NCI-H345 treated with DMSO at 0.1 percent for 48 hours (cell line): ENCODE results near the gene FCGBP.
"Not testable (repeated sequence)": the region's sequence is repeated elsewhere in the genome, so short reads cannot be mapped to it uniquely, and the experiment has no call there.

Experiments
- DNase-seq: peaks from one replicate; lab custom pipeline; 2025; ENCODE audit not compliant: unreplicated experiment; lab: John Stamatoyannopoulos, UW

FCGBP gene

DNA sequence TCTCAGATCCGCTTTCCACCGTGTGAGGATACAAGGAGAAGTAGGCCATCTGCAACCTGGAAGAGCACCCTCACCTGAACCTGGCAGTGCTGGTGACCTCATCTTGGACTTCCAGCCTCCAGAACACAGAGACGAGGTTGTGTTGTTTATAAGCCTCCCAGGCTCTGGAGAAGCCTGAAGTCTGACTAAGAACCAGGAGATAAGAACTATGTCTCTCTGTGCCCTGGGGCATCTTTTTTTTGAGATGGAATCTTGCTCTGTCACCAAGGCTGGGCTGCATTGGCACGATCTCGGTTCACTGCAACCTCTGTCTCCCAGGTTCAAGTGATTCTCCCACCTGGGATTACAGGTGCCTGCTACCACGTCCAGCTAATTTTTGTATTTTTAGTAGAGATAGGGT is 14.5 kb downstream of the FCGBP start:
- DNase-seq = no peak

DNA sequence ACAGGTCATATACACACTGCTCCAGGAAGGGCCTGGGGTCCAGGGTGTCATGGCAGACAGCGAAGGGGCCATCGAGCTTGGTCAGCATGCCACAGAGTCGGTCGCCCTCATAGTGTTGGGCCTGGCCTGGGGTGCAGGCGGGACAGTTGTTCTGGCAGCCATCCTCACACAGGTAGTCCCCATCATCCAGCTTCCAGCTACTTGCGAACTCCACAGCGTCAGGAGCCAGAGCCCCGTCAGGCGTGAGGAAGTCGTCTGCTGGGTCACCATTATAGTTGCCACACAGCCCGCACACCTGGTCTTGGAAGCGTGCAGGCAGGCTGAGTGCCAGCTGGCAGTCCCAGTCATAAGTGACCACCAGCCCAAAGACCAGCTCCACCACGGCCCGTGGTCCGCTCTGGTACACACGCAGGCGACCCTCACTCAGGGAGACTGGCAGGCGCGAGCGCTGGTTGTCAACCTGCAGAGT is 16.2 kb downstream of the FCGBP start:
- DNase-seq = no peak

DNA sequence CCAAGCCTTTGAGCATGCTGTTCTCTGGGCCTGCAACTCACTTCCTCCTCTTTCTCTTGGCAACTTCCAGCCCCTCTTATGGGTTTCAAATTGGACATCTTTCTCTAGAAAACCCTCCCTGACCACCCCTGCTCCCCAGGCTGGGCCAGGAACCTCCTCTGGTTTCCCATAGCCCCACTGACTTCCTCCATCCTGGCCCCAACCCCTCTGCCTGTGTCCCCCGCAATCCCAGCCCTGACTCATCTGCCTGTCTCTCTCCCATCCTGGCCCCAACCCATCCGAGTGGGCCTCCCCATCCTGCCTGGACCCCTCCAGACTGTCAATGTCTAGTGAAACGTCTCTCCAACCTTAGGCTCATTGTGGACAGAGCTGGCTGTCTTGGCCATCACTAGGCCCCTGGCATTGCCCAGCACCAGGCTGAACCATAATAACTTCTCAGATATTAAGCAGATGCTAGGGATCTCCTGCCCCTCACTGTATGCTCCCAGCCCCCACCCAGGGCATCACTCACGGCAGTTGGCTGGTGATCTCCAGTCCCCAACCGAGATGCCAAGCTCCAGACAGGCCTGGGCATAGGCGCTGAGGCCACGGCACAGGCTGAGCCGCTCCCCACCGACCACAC is 16.8 kb downstream of the FCGBP start:
- no peak for DNase-seq

GRCh38 chr19:39916851-39917396 is 17.5 kb downstream of the FCGBP start:
- DNase-seq = no peak

- DNase-seq = no peak
Observed at GRCh38 chr19:39916236-39916635, 18.2 kb downstream of the FCGBP start.

GRCh38 chr19:39915848-39916215 is 18.6 kb downstream of the FCGBP start:
- no peak for DNase-seq

GRCh38 chr19:39915101-39915847 is 19.2 kb downstream of the FCGBP start:
- no peak for DNase-seq

- no peak for DNase-seq
Observed at GRCh38 chr19:39913682-39914333, 20.6 kb downstream of the FCGBP start.

- DNase-seq = no peak
Observed at GRCh38 chr19:39908803-39909202, 25.6 kb downstream of the FCGBP start.

GRCh38 chr19:39906820-39907611 is 27.4 kb downstream of the FCGBP start:
- DNase-seq = no peak

DNA sequence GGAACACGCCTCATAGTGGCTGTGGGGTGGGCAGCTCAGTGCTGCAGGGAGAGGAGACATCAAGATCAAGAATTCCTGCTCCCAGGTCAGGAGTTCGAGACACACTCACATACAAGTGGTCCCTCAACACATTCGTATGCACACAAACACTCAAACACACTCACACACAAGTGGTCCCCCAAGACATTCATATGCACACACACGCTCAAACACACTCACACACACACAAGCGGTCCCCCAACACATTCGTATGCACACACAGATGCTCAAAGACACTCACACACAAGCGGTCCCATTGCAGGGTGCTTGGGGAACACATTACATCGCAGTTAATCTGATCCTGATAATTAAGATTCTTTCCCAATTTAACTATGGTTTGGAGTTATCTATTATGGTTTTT is 28.2 kb downstream of the FCGBP start:
- no peak for DNase-seq

DNA sequence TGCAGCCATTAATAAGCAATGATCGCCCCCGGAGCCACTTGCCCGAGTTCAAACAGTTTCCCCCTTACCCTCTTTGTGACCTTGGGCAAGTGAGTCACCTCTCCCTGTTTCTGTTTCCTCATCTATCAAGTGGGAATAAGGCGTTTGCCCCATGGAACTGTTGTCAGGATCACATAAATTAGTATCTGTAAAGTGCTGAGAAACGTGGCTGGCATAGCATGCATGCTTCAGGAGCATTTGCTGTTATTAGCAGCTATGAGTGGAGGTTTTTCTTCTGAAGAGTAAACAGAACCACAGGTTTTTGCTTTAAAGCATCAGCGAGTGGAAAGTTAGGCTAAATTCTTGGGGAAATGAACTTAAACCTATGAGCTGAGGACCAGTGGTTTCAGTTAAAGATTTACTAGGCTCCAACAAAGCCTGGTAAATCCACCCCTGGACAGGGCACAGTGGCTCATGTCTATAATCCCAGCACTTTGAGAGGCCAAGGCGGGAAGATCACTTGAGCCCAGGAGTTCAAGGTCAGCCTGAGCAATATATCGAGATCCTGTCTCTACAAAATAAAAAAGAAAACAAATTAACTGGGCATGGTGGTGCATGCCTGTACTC is 30.8 kb downstream of the FCGBP start:
- not testable (repeated sequence) for DNase-seq

DNA sequence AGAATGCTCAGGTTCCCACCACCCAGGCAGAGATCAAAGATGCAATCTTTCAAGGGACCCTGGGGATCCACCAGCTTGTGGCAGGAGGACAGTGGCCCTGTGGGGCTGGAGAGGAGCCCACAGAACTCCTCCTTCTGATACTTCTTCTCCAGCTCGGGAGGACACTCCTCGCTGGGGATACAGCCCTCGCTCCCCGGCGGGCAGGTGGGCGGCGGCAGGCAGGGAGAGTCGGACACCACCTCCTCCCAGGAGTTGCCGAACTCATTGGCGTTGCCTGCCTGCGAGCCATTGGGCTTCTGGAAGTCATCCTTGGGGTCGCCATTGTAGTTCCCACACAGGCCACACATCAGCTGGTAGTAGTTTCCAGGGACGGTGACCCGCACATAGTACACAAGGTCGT is 32.1 kb downstream of the FCGBP start:
- DNase-seq = not testable (repeated sequence)

- DNase-seq = not testable (repeated sequence)
Observed at GRCh38 chr19:39901681-39902080, 32.8 kb downstream of the FCGBP start.

DNA sequence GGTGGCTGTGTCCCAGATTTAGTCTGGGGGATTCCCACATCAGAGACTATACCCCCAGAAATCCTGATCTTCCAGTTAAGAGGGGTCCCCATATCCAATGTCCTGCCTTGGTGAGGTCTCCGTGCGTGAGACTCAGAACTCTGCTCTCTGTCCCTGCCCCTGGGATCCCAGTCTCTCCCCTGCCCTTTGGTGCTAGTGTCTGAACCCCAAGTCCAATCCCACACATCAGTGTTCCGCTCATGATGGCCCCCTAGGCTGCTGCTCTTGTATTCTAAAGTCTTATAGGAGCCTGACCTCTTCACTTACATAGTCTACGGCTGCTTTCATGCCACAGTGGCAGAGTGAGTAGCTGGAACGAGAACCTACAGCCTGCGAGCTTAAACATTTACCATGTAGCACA is 35.6 kb downstream of the FCGBP start:
- not testable (repeated sequence) for DNase-seq

DNA sequence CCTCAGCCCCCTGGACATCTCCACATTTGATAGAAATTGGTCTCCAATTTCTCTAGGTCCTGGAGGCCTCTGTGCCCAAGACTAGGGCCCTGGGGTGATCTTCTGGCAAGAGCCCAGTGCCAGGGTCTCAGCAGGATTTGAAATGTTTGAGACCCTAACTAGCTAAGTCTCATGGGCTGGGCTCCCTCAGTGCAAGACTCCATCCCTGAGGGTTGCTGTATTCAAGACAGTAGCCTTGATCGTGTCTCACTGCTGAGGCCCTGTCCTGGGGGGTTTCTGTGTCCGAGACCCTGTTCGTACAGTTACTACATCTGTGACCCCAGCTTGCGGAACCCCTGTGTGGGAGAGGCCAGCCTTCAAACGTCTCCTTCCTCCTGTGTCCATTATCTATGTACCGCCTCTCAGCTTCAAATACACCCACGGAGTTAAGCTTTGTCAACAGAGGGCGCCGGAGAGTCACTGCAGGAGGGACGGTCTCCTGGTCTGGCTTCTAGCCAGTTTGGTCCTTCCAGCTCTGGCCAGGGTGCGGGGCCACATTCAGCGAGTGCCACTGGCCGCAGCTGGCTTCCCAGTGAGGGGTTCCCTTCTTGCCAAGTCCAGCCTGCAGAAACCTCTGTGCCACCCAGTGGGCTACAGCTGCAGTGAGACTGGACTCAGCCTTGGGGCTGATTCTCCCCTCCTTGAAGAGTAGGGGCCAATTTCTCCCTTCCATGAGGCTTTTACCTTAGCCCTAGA is 36.8 kb downstream of the FCGBP start:
- DNase-seq = peak; percentile 27

DNA sequence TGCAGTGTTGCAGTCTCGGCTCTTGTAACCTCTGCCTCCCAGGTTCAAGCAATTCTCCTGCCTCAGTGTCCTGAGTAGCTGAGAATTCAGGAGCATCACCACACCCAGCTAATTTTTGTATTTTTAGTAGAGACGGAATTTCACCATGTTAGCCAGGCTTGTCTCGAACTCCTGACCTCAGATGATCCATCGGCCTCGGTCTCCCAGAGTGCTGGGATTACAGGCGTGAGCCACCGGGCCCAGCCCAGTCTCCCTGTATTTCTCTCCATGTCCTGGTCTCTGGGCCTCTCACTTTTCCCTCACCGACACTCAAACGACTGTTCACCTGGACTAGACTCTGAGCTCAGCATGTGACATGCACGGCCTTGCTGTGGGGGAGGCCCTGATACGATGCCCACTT is 39.3 kb downstream of the FCGBP start:
- not testable (repeated sequence) for DNase-seq

GRCh38 chr19:39894236-39894606 is 40.2 kb downstream of the FCGBP start:
- DNase-seq = not testable (repeated sequence)

- DNase-seq = not testable (repeated sequence)
Observed at GRCh38 chr19:39893366-39894235, 40.8 kb downstream of the FCGBP start.
